HG02642 (cell line): ENCODE data around the gene RBM10.
"Not testable (repeated sequence)": the region's sequence is repeated elsewhere in the genome, so short reads cannot be mapped to it uniquely, and the experiment has no call there.

Experiments
- ATAC-seq: cut with Tn5 transposase; IDR thresholded peaks from one replicate; pipeline ENCODE4 v1.9.1; 2021; ENCODE audit warnings: mild to moderate bottlenecking; ENCODE audit not compliant: unreplicated experiment, poor library complexity

RBM10 gene, protein sequence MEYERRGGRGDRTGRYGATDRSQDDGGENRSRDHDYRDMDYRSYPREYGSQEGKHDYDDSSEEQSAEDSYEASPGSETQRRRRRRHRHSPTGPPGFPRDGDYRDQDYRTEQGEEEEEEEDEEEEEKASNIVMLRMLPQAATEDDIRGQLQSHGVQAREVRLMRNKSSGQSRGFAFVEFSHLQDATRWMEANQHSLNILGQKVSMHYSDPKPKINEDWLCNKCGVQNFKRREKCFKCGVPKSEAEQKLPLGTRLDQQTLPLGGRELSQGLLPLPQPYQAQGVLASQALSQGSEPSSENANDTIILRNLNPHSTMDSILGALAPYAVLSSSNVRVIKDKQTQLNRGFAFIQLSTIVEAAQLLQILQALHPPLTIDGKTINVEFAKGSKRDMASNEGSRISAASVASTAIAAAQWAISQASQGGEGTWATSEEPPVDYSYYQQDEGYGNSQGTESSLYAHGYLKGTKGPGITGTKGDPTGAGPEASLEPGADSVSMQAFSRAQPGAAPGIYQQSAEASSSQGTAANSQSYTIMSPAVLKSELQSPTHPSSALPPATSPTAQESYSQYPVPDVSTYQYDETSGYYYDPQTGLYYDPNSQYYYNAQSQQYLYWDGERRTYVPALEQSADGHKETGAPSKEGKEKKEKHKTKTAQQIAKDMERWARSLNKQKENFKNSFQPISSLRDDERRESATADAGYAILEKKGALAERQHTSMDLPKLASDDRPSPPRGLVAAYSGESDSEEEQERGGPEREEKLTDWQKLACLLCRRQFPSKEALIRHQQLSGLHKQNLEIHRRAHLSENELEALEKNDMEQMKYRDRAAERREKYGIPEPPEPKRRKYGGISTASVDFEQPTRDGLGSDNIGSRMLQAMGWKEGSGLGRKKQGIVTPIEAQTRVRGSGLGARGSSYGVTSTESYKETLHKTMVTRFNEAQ

GRCh38 chrX:47144626-47145394 is at the start of gene RBM10, which contains the start of gene NDUFB11:
Gene RBM10, plus strand, starts transcription at chrX:47145221. Its CDS starts 2,261 bp downstream, at chrX:47147482.
Gene NDUFB11, minus strand, starts transcription at chrX:47144702. Its CDS starts 23 bp downstream, at chrX:47144679.
- ATAC-seq: peak; percentile 94

DNA sequence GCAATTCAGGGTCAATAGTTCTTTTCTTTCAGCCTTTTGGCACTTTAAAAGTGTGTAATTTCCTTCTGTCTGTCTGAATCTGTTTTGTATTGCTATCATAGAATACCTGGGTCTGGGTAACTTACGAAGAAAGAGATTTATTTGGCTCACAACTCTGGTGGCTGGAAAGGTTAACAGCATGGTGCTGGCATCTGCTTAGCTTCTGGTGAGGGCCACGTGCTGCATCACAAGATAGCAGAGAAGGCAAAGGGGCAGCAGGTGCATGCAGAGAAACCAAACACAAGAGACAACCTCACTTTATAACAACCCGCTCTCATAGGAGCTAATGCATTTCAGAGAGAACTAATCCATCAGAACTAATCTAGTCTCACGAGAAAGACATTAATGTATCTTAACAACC is 48.0 kb upstream of the RBM10 start:
- no peak for ATAC-seq

DNA sequence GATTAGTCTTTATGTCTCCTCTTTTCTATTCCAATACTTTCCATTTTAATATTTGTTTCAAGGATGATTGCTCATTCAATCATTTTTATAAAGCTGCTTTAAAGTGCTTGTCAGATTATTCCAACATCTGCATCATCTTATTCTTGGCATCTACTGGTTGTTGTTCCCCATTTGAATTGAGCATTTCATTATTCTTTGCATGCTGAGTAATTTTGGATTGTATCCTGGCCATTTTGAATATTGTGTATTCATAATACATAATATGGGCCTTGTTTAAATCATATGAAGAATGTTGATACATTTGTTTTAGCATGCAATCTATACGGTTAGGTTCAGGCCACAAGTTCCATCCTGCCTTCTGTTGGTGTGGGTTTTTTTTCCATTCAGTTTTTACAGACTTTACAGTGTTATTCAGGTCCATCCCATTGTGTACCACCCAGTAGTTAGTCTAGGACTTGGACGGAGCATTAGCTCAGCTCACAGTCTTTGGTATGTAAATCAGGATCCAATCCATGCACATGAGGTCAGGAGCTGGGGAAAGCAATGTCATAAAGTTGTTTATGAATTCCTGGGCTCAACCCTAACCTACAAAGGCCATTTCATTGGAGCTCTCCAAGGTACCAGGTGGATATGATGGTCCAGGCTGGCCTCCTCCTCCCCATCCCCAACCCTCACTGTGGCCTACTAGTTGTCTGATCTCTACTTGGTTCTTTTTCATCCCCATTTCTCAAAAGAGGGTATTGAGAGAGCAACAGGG is 46.5 kb upstream of the RBM10 start:
- ATAC-seq: no peak

GRCh38 chrX:47101206-47101605 is 43.8 kb upstream of the RBM10 start:
- ATAC-seq: no peak

DNA sequence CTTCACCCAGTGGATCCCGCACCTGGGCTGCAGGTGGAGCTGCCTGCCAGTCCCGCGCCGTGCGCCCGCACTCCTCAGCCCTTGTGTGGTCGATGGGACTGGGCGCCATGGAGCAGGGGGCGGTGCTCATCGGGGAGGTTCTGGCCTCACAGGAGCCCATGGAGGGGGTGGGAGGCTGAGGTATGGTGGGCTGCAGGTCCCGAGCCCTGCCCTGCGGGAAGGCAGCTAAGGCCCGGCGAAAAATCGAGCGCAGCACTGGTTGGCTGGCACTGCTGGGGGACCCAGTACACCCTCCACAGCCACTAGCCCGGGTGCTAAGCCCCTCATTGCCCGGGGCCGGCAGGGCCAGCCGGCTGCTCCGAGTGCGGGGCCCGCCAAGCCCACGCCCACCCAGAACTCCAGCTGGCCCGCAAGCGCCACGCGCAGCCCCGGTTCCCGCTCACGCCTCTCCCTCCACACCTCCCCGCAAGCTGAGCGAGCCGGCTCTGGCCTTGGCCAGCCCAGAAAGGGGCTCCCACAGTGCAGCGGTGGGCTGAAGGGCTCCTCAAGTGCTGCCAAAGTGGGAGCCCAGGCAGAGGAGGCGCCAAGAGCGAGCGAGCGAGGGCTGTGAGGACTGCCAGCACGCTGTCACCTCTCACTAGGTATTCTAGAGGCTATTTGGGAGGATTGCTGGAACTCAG is 33.9 kb upstream of the RBM10 start:
- ATAC-seq: not testable (repeated sequence)

DNA sequence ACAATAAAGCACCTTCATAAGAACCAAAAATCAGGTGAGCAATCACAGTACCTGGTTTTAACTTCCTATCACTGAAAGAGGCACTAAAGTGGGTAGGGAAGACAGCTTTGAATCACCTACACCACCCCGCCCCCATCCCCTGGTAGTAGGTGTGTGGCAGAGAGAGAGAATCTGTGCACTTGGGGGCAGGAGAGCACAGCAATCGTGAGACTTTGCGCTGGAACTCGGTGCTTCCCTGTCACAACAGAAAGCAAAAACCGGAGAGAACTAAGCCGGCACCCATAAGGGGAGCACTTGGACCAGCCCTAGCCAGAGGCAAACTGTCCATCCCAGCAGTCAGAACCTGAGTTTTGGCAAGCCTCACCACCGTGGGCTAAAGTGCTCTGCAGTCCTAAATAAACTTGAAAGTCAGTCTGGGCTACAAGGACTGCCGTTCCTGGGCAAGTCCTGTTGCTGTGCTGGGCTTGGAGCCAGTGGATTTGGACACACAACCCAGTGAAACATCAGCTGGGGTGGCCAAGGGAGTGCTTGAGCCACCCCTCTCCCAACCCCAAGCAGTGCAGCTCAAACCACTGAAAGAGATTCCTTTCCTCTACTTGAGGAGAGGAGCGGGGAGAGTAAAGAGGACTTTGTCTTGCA is 32.6 kb upstream of the RBM10 start:
- ATAC-seq: no peak

- ATAC-seq: not testable (repeated sequence)
Observed at GRCh38 chrX:47116551-47117110, 28.4 kb upstream of the RBM10 start.

DNA sequence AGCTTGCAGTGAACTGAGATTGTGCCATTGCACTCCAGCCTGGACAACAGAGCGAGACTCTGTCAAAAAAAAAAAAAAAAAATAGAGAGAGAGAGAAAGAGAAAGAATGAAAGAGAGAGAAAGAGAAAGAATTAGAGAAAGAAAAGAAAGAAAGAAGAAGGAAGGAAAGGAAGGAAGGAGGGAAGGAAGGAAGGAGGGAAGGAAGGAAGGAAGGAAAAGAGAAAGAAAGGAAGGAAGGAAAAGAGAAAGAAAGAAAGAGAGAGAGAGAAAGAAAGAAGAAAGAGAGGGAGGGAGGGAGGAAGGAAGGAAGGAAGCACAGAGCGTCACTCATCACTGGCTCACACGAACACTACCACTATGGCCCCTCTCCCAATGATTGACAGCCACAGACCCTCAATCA is 20.6 kb upstream of the RBM10 start:
- not testable (repeated sequence) for ATAC-seq

- ATAC-seq: peak; percentile 99
Observed at GRCh38 chrX:47129157-47129898, 15.7 kb upstream of the RBM10 start.

DNA sequence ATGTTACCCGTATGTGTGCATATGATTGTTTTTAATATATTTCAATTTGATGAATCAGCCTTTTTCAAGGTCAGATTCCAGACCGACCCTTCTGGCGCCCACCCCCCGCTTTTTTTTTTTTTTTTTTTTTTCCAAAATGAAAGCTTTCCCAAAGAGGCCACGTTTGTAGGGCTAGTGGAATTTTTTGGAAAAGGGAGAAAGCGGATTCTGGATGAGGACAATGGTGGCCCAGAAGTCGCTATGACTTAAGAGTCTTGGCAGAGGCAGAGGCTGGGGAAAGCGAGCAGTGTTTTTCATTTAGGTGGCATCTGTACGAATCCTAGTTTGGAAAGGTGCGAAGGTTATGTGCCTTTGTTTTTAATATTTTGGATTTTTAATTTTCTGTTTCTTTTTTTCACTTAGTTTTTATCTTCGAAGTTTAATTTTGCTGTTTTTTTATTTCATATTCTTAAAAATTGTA is 15.1 kb upstream of the RBM10 start:
- ATAC-seq: no peak

GRCh38 chrX:47133493-47133892 is 11.5 kb upstream of the RBM10 start:
- no peak for ATAC-seq

DNA sequence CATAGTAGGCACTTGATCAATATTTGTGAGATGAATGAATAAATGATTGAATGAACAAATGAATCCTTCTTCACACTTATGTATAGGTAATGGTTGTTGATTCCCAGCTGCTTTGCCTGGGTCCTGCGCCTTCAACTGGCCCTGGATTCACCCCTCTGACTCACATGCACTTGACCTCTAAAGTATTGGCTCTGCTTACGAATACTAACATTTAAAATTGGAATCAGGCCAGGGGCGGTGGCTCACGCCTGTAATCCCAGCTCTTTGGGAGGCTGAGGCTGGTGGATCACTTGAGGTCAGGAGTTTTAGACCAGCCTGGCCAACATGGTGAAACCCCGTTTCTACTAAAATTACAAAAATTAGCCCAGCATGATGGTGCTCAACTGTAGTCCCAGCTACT is 9.4 kb upstream of the RBM10 start:
- ATAC-seq: not testable (repeated sequence)

GRCh38 chrX:47138171-47138570 is 6.8 kb upstream of the RBM10 start:
- ATAC-seq: no peak

- peak; percentile 8 for ATAC-seq
Observed at GRCh38 chrX:47143894-47144625, 961 bp upstream of the RBM10 start.

DNA sequence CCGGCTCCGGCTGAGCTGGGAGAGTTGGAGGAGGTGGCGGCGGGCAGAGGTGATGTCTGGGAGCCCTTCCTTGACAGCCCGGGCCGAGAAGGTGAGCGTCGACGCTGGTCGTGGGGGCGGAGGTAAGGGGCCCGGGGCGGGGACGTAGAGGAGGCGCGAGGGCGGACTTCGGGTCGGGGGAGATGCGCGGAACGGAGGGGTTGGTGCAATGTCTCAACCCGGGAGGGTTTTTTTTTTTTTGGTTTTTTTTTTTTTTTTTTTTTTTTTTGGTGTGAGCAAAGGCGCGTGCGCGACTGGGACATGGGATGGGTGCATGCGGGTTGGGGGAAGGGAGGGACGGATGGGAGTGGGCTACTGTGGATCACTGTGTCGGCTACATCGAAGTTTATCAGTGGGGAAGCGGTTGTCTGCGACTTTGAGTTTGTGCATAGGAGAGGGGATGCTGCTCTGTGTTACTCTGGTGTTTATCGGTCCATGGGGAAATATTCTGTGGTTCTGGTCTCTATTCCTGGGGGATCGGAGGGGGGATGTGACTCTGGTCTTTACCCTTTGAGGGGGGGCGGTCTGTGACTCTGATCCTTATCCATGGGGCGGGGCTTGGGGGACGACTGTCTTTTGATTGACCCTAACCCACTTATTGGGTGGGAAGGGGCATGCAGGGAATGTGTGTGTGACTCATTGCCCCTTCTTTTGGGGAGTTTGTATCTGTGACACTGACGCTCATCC is 537 bp downstream of the RBM10 start:
- peak; percentile 29 for ATAC-seq
